Stimulated activated CD4-positive, alpha-beta T cell treated with anti-CD3 and anti-CD28 coated beads, Interleukin-12 subunit alpha, Interleukin-12 subunit beta, amount 100 ng/mL, for 4 hours (primary cell): ENCODE measurements around the gene MET.
"Not testable (repeated sequence)": the region's sequence is repeated elsewhere in the genome, so short reads cannot be mapped to it uniquely, and the experiment has no call there.

Experiments used
- DNase-seq: peaks from one replicate; pipeline ENCODE4 v3.0.0-alpha.2; 2020

The MET gene

GRCh38 chr7:116728413-116728812, 56.4 kb downstream of the MET start:
- no peak for DNase-seq

GRCh38 chr7:116730097-116731022, 58.4 kb downstream of the MET start:
- no peak for DNase-seq

GRCh38 chr7:116731023-116731395, 59.0 kb downstream of the MET start:
- DNase-seq, result no peak

- no peak for DNase-seq
These were observed 59.7 kb downstream of the MET start for GRCh38 chr7:116731445-116732335.

- DNase-seq, result no peak
These were observed 61.0 kb downstream of the MET start for GRCh38 chr7:116732788-116733694.

GRCh38 chr7:116733924-116734580, 62.1 kb downstream of the MET start:
- DNase-seq, result no peak

- DNase-seq, result no peak
These were observed 62.7 kb downstream of the MET start for GRCh38 chr7:116734710-116735109.

GRCh38 chr7:116736927-116737715, 65.1 kb downstream of the MET start:
- DNase-seq, result no peak

- no peak for DNase-seq
These were observed 66.4 kb downstream of the MET start for GRCh38 chr7:116738378-116738777.

GRCh38 chr7:116739307-116739706, 67.3 kb downstream of the MET start:
- no peak for DNase-seq

- DNase-seq, result no peak
These were observed 68.2 kb downstream of the MET start for GRCh38 chr7:116740231-116740630.

- DNase-seq, result no peak
These were observed 68.9 kb downstream of the MET start for GRCh38 chr7:116740755-116741462.

GRCh38 chr7:116741625-116742316, 69.8 kb downstream of the MET start:
- no peak for DNase-seq

- no peak for DNase-seq
These were observed 70.6 kb downstream of the MET start for GRCh38 chr7:116742641-116743040.

GRCh38 chr7:116743835-116744234, 71.8 kb downstream of the MET start:
- DNase-seq, result not testable (repeated sequence)

GRCh38 chr7:116746388-116746787, 74.4 kb downstream of the MET start:
- not testable (repeated sequence) for DNase-seq

GRCh38 chr7:116751070-116751469, 79.1 kb downstream of the MET start:
- DNase-seq, result not testable (repeated sequence)

GRCh38 chr7:116752305-116753074, 80.5 kb downstream of the MET start:
- DNase-seq, result no peak

GRCh38 chr7:116753130-116753529, 81.1 kb downstream of the MET start:
- DNase-seq, result no peak
